Left lobe of liver (tissue), 2 donors: Measurements from ENCODE around the gene LRP2BP. TPM values are rescaled to one million over a fixed set of nuclear protein-coding genes. Genes with fewer than 3 reads are reported as not detected.
"Not testable (repeated sequence)": the region's sequence is repeated elsewhere in the genome, so short reads cannot be mapped to it uniquely, and the experiment has no call there.

Experiments used
- ATAC-seq: fragments of 200-7000 bp; cut with Tn5 transposase; one replicate; pipeline ENCODE4 v1.9.1; 2020; ENCODE audit warnings: mild to moderate bottlenecking, moderate library complexity
- DNase-seq: peaks from one replicate; pipeline ENCODE4 v3.0.0-alpha.2; 2020; ENCODE audit warnings: low spot score
- total RNA-seq: library from RNA; stranded (reverse); gene quantifications from one replicate; pipeline ENCODE4 v1.2.1, GENCODE V29; 2021
- donor health status: DM: no; HTN: no; CAD: no; lungs with moderate emphysema.
- donor health status: DM: no; HTN: yes; CAD: no.

LRP2BP gene
- total RNA-seq, 1 donor from 2014 or later = 0.23 TPM

DNA sequence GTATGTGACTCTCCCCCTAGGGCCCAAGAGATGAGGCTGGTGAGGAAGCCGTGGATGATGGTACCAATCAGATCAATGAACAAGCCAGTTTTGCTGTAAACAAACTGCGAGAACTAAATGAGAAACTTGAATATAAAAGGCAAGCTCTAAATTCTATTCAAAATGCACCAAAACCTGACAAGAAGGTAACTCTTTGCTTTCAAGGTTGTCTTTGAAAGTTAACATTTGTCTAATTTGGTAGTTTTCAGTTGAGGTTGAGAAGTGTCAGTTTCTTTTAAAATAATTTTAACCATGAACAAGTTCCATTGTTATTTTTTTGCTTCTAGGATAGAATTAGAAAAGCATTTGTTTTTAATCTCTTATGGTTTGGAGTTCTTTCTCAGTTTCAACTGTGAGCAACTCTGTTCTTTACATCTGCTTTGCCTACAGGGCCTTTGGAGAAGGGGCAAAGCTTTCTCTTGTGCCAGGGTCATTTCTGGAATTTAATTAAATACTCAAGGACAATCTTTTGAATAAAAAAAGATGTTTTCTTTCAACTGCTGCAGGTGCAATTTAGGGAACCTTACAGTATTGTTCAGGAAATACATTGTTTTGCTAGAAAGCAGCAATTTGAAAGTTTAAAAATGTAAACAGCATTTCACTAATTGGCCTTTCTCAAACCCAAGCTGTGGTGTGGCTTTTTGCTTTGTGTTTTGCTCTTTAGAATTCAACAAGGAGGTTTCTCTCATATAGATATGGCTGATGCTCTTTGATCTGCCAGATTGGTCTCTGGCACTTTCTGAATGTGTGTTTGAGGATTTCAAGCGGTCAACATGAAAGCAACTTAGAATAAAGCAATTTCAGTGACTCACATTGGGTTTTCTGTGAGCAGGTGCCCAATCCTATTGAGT lies 62.9 kb downstream of the LRP2BP start:
- no peak for ATAC-seq
- no peak for DNase-seq

DNA sequence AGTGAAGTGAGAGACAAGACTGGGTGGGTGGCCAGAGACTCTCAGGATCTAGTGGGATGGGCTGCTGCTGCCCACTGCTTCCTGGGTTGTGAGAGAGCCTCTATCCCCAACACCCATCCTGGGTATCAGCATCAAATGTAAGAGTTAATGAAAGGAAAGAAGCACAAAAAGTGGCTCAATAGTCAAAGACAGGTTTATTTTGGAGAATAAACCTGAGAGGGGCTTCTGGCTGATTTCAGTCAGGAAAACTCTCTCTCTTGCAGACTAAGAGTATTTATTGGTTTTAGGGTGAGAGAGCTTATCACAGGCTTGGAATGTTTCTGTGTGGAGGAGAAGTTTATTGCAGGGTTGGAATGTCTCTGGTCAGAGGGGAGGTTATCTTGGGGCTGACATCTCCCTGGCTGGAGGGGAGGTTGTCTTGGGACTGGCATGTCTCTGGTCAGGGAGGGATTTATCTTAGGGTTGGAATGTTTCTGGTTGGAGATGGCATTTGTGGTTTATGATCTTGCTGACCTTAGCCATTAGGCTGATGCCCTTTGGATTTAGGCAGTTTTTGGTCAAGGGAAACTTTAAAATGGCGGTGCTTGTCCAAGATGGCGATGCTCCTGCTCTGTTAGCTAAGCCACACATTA lies 65.7 kb downstream of the LRP2BP start:
- DNase-seq, ATAC-seq: not testable (repeated sequence)

DNA sequence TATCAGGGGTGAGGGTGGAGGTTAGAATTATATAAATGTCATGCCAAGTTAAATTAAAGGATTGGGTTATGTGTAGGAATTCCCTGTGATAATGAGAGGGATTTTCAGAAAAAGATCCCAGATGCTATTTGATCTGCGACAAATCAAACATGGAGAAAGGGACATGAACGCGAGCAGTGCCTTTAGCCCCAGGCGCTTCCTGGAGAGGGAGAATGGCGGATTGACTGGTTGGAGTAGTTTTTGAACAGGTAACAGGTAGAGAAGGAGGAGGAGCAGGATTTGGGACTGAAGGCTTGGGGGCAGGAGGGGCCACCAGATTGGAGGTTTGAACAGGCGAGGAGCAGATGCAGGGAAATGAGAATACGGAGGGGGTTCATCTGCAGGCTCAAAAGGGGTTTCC lies 67.1 kb downstream of the LRP2BP start:
- no peak for ATAC-seq
- no peak for DNase-seq

DNA sequence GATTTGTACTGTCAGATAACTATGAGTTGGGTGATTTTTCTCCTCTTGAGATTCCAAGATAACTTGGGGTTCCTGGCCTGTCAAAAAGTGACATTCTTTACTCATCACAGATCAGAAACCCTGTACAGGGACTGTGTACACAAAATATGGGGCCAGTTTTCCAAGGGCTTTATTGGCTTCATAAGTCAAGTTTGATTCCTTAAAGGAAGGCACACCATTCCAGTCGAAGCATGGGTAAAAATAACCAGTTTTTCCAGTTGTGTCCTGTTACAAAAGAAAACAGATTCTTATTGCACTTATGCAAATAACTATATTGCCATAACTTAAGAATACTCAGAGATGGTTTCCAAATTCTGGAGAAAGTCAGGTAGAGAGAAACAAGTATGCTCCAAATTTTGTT lies 70.0 kb downstream of the LRP2BP start:
- DNase-seq, ATAC-seq: not testable (repeated sequence)

DNA sequence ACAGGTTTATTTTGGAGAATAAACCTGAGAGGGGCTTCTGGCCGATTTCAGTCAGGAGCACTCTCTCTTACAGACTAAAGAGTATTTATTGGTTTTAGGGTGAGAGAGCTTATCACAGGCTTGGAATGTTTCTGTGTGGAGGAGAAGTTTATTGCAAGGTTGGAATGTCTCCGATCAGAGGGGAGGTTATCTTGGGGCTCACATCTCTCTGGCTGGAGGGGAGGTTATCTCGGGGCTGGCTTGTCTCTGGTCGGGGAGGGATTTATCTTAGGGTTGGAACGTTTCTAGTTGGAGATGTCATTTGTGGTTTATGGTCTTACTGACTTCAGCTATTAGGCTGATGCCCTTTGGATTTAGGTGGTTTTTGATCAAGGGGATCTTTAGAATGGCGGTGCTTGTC lies 71.4 kb downstream of the LRP2BP start:
- not testable (repeated sequence) for ATAC-seq, DNase-seq

DNA sequence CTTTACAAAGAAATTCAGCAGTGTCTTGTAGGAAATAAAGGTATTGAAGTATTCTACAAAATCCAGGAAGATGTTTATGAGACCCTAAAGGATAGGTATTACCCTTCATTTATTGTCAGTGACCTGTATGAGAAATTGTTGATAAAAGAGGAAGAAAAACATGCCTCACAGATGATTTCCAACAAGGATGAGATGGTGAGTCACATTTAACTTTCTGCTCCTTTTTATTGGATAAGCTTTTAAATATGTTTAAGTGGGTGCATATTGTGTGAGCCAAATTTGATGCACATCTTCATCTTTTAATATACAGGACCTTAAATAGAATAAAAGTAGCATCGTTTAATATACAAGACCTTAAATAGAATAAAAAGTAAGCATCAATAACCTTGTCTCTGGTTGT lies 72.1 kb downstream of the LRP2BP start:
- DNase-seq = no peak
- no peak for ATAC-seq

DNA sequence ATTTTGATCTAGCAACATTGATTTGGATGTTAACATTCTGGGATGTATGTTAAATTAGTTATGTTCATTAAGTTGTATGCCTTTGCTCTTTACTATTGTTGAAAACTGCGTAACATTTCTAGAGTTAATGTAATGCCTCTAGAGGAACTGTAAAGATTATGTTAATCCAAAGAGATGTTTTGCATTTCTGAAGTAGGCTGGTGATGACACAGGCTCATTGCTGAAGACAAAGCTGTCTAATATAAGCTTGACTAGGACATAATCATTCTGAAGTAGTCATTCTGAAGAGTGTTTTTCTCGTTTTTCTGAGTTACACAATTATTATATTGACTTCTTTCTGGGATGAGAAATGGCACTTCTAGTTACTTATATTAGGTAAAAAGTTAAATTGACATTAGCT lies 72.9 kb downstream of the LRP2BP start:
- ATAC-seq = no peak
- DNase-seq = no peak

DNA sequence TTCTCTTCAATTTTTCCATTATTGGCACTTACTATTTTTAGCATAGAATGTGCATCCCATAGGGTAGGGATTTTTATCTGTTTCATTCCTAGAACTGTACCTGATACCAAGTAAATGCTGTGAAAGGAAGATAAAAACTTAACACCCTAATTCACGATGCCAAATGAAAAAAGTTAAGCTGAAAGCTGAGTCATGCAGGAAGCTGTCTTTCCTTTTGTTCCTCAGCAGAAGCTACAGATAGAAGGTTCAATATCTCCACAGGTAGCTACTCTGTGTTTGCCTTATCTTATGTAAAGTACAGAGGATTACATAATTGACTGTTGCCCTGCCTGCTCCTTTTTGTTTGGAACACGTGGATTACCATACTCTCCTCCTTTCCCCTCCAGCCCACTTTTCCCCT lies 77.0 kb downstream of the LRP2BP start:
- ATAC-seq = peak; percentile 84
- DNase-seq = no peak

DNA sequence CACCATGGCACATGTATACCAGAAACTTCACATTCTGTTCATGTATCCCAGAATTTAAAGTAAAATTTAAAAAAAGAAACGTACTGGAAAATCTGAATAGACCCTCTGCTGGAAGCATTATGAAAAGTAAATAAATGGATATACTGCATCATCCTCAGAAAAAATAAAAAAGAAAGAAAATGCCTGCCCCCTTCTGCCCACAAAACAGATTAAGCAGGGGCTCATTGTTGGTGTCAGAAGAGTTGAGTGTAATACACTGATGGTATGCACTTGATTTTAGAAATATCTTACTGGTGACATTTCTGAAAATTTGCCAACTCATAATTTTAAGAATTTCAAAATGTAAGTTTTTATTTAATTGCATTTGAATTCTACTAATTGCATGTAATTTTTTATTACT lies 77.8 kb downstream of the LRP2BP start:
- no peak for DNase-seq
- ATAC-seq = no peak

DNA sequence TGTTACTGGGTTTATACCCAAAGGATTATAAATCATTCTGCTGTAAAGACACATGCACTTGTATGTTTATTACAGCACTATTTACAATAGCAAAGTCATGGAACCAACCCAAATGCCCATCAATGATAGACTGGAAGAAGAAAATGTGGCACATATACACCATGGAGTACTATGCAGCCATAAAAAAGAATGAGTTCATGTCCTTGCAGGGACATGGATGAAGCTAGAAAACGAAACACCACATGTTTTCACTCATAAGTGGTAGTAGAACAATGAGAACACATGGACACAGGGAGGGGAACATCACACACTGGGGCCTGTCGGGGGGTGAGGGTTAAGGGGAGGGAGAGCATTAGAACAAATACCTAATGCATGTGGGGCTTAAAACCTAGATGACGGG lies 78.3 kb downstream of the LRP2BP start:
- DNase-seq, ATAC-seq: not testable (repeated sequence)

Other genes with a start within 250 kb of the LRP2BP start
- 11.3 TPM for gene CFAP97, start 191.9 kb downstream of the LRP2BP start, total RNA-seq
- gene SNX25, start 186.3 kb downstream of the LRP2BP start, total RNA-seq = 11.4 TPM
- 5.7 TPM for gene ANKRD37, start 917 bp upstream of the LRP2BP start, total RNA-seq
- 16.9 TPM for gene UFSP2, start 30.0 kb upstream of the LRP2BP start, total RNA-seq
- 0.30 TPM for gene CCDC110, start 75.8 kb upstream of the LRP2BP start, total RNA-seq
- 1.7 TPM for gene PDLIM3, start 139.6 kb upstream of the LRP2BP start, total RNA-seq